HepG2 (cell line): ENCODE data around the gene NXPH4. TPM values are rescaled to one million over a fixed set of nuclear protein-coding genes. Genes with fewer than 3 reads are reported as not detected.

Source experiments
- microRNA counts: library from miRNA; unstranded; fragments of <30 nt; microRNA quantifications from one replicate; lab custom pipeline; 2015
- microRNA-seq: library from miRNA; unstranded; fragments of <30 nt; microRNA quantifications from one replicate; pipeline ENCODE4, GENCODE V29; 2020
- polyA plus RNA-seq, 8 experiments: library from polyadenylated mRNA; depleted of rRNA in 3 of 8; stranded (reverse) in 7 of 8; unstranded in 1 of 8; fragments of >200 nt; fragmentation: Illumina TruSeq in 4 of 8; extraction: Trizol in 4 of 8; gene quantifications; 2 replicates each; pipeline versions ENCODE4 v1.2.1 to v1.2.3, GENCODE V29; 2011 to 2016; ENCODE audit warnings: low read depth in 4 of 8, missing spikeins in 1 of 8, mixed read lengths in 1 of 8; ENCODE audit not compliant: insufficient read depth in 1 of 8
- small RNA-seq, 3 experiments: library from RNA; depleted of rRNA; stranded (forward); fragments of <200 nt; gene quantifications; one replicate each; pipeline ENCODE3, GENCODE V24; 2012; ENCODE audit warnings: low read depth in 2 of 3, low replicate concordance in 1 of 3; ENCODE audit not compliant: insufficient read length in 3 of 3, insufficient read depth in 2 of 3
- total RNA-seq, 5 experiments: library from RNA; depleted of rRNA; stranded (reverse); fragments of >200 nt; fragmentation: Illumina TruSeq; extraction: Trizol; gene quantifications; 2 replicates each; pipeline ENCODE4 v1.2.3, GENCODE V29; 2016; ENCODE audit warnings: low read depth in 1 of 5

NXPH4 gene
- total and polyA plus RNA-seq, 2 of the 13 experiments (the other 11 are each of a cell fraction or from before 2014, with no cell fraction given) = 0.13 TPM; not detected in 1

MicroRNAs encoded within 50 kb of the gene (microRNA counts, 767-probe panel; counts per million panel counts)
- not detected for microRNA hsa-miR-1228-3p (lab: Ali Mortazavi, UCI)

Small RNA genes within 50 kb of the gene (microRNA-seq; reads per million reads assigned to microRNA genes)
- 32.2 reads per million, percentile 62 among the genes with 10 or more reads in this experiment for gene MIR1228

Small RNA genes within 50 kb of the gene (small RNA-seq; reads per million reads assigned to genes)
- 0.10 to 13.5 (median 3.9) reads per million in 3 experiments for gene MIR1228

Other genes with a start within 250 kb of the NXPH4 start
- 6.5 and 8.1 TPM in 2 replicates for gene ZBTB39, start 210.2 kb upstream of the NXPH4 start, total RNA-seq (2016; rRNA removed; fragmentation: Illumina TruSeq; extraction: Trizol)
- gene ZBTB39, start 210.2 kb upstream of the NXPH4 start, polyA plus RNA-seq (2011; rRNA removed) = 6.4 and 6.9 TPM in 2 replicates
- 0.15 TPM in 1 of 2 replicates, not detected in the other for gene TAC3, start 200.3 kb upstream of the NXPH4 start, total RNA-seq (2016; rRNA removed; fragmentation: Illumina TruSeq; extraction: Trizol)
- 0.13 and 0.25 TPM in 2 replicates for gene TAC3, start 200.3 kb upstream of the NXPH4 start, polyA plus RNA-seq (2011; rRNA removed)
- gene MYO1A, start 166.7 kb upstream of the NXPH4 start, total RNA-seq (2016; rRNA removed; fragmentation: Illumina TruSeq; extraction: Trizol) = 5.3 TPM in 2 replicates
- 6.0 and 10.6 TPM in 2 replicates for gene MYO1A, start 166.7 kb upstream of the NXPH4 start, polyA plus RNA-seq (2011; rRNA removed)
- 8.3 and 12.9 TPM in 2 replicates for gene NEMP1, start 138.0 kb upstream of the NXPH4 start, total RNA-seq (2016; rRNA removed; fragmentation: Illumina TruSeq; extraction: Trizol)
- gene NEMP1, start 138.0 kb upstream of the NXPH4 start, polyA plus RNA-seq (2011; rRNA removed) = 7.4 and 11.4 TPM in 2 replicates
- gene NAB2, start 127.7 kb upstream of the NXPH4 start, total RNA-seq (2016; rRNA removed; fragmentation: Illumina TruSeq; extraction: Trizol) = 11.0 and 11.7 TPM in 2 replicates
- 12.9 and 17.5 TPM in 2 replicates for gene NAB2, start 127.7 kb upstream of the NXPH4 start, polyA plus RNA-seq (2011; rRNA removed)
- 19.4 and 28.0 TPM in 2 replicates for gene STAT6, start 105.4 kb upstream of the NXPH4 start, total RNA-seq (2016; rRNA removed; fragmentation: Illumina TruSeq; extraction: Trizol)
- 62.2 and 68.7 TPM in 2 replicates for gene STAT6, start 105.4 kb upstream of the NXPH4 start, polyA plus RNA-seq (2011; rRNA removed)
- 14.7 and 16.5 TPM in 2 replicates for gene LRP1, start 88.3 kb upstream of the NXPH4 start, total RNA-seq (2016; rRNA removed; fragmentation: Illumina TruSeq; extraction: Trizol)
- 30.8 and 33.6 TPM in 2 replicates for gene LRP1, start 88.3 kb upstream of the NXPH4 start, polyA plus RNA-seq (2011; rRNA removed)
- gene LRP1-AS, start 69.2 kb upstream of the NXPH4 start, total RNA-seq (2016; rRNA removed; fragmentation: Illumina TruSeq; extraction: Trizol) = not detected in 2 replicates
- 0.20 TPM in 1 of 2 replicates, not detected in the other for gene LRP1-AS, start 69.2 kb upstream of the NXPH4 start, polyA plus RNA-seq (2011; rRNA removed)
- gene SHMT2, start 12.9 kb downstream of the NXPH4 start, total RNA-seq (2016; rRNA removed; fragmentation: Illumina TruSeq; extraction: Trizol) = 181 and 184 TPM in 2 replicates
- gene SHMT2, start 12.9 kb downstream of the NXPH4 start, polyA plus RNA-seq (2011; rRNA removed) = 393 and 420 TPM in 2 replicates
- gene STAC3, start 34.4 kb downstream of the NXPH4 start, total RNA-seq (2016; rRNA removed; fragmentation: Illumina TruSeq; extraction: Trizol) = 0.14 and 0.18 TPM in 2 replicates
- gene STAC3, start 34.4 kb downstream of the NXPH4 start, polyA plus RNA-seq (2011; rRNA removed) = 0.22 and 0.27 TPM in 2 replicates
- 8.3 and 11.1 TPM in 2 replicates for gene R3HDM2, start 214.2 kb downstream of the NXPH4 start, total RNA-seq (2016; rRNA removed; fragmentation: Illumina TruSeq; extraction: Trizol)
- 23.5 and 26.2 TPM in 2 replicates for gene R3HDM2, start 214.2 kb downstream of the NXPH4 start, polyA plus RNA-seq (2011; rRNA removed)
- 1.5 and 1.8 TPM in 2 replicates for gene INHBC, start 218.0 kb downstream of the NXPH4 start, total RNA-seq (2016; rRNA removed; fragmentation: Illumina TruSeq; extraction: Trizol)
- gene INHBC, start 218.0 kb downstream of the NXPH4 start, polyA plus RNA-seq (2011; rRNA removed) = 12.7 and 13.8 TPM in 2 replicates
- 6.8 and 17.0 TPM in 2 replicates for gene INHBE, start 238.5 kb downstream of the NXPH4 start, total RNA-seq (2016; rRNA removed; fragmentation: Illumina TruSeq; extraction: Trizol)
- gene INHBE, start 238.5 kb downstream of the NXPH4 start, polyA plus RNA-seq (2011; rRNA removed) = 32.0 and 55.8 TPM in 2 replicates
- 0.20 TPM in 1 of 2 replicates, not detected in the other for gene GLI1, start 243.0 kb downstream of the NXPH4 start, total RNA-seq (2016; rRNA removed; fragmentation: Illumina TruSeq; extraction: Trizol)
- gene GLI1, start 243.0 kb downstream of the NXPH4 start, polyA plus RNA-seq (2011; rRNA removed) = 0.09 and 0.27 TPM in 2 replicates